NCI-H2081 (cell line): ENCODE measurements around the gene C1QL2.

ENCODE experiments used
- DNase-seq, 2 experiments: peaks; one replicate each; lab custom pipeline; 2025; lab: John Stamatoyannopoulos, UW

Gene C1QL2

DNA sequence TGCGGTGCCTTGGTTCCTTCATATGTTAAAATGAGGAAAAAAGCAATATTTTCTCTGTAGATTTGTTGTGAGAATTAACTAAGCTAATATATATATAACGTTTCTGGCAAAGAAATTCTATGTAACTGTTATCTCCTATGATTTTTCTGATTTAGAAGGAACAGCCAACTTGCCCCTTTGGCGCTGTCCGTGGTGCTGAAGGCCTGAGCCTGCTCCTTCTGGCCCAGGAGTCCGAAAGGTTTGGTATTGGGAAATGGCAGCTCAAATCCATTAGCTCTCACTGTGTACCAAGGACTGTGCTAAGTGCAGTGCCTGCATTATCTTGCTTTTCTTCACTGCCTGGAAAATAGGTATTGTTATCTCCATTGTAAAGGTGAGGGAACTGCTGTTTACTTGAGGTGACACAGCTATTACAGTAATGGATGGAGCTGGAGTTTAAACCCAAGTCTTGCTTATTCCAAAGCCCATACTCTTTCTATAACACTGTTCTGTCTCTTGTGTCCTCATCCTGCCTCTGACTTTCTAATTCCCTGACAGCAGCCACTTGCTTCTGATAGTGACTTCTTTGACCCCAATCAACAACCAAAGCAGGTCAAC is 52.2 kb downstream of the C1QL2 start:
- DNase-seq, result no peak
